Medulla oblongata (tissue), 1 donor: ENCODE measurements around the gene ARHGEF11.

ENCODE experiments used
- DNase-seq: peaks from one replicate; pipeline ENCODE4 v3.0.0-alpha.2; 2015; ENCODE audit errors: extremely low spot score

Gene ARHGEF11

GRCh38 chr1:156895455-156895812 is 150.1 kb downstream of the ARHGEF11 start:
- no peak for DNase-seq

GRCh38 chr1:156894711-156895454 is 150.7 kb downstream of the ARHGEF11 start:
- DNase-seq = no peak

GRCh38 chr1:156894001-156894400 is 151.5 kb downstream of the ARHGEF11 start:
- no peak for DNase-seq

GRCh38 chr1:156893048-156893953 is 152.2 kb downstream of the ARHGEF11 start, which contains the start of gene PEAR1:
PEAR1 (plus strand) TSS chr1:156893718; CDS start chr1:156903927, 10,209 bp downstream.
- no peak for DNase-seq

- DNase-seq = peak; percentile 79
Measured at GRCh38 chr1:156892190-156893047, 153.1 kb downstream of the ARHGEF11 start.

GRCh38 chr1:156889802-156890580 is 155.6 kb downstream of the ARHGEF11 start:
- peak; percentile 91 for DNase-seq

- no peak for DNase-seq
Measured at GRCh38 chr1:156887734-156888133, 157.8 kb downstream of the ARHGEF11 start.

GRCh38 chr1:156887317-156887716 is 158.2 kb downstream of the ARHGEF11 start:
- no peak for DNase-seq

- DNase-seq = no peak
Measured at GRCh38 chr1:156886583-156887281, 158.8 kb downstream of the ARHGEF11 start.

- DNase-seq = no peak
Measured at GRCh38 chr1:156885880-156886355, 159.6 kb downstream of the ARHGEF11 start.

GRCh38 chr1:156885314-156885713 is 160.2 kb downstream of the ARHGEF11 start:
- DNase-seq = no peak
